ENCODE data around the gene ZFP69.
"Not testable (repeated sequence)": the region's sequence is repeated elsewhere in the genome, so short reads cannot be mapped to it uniquely, and the experiment has no call there.

ZFP69 gene

DNA sequence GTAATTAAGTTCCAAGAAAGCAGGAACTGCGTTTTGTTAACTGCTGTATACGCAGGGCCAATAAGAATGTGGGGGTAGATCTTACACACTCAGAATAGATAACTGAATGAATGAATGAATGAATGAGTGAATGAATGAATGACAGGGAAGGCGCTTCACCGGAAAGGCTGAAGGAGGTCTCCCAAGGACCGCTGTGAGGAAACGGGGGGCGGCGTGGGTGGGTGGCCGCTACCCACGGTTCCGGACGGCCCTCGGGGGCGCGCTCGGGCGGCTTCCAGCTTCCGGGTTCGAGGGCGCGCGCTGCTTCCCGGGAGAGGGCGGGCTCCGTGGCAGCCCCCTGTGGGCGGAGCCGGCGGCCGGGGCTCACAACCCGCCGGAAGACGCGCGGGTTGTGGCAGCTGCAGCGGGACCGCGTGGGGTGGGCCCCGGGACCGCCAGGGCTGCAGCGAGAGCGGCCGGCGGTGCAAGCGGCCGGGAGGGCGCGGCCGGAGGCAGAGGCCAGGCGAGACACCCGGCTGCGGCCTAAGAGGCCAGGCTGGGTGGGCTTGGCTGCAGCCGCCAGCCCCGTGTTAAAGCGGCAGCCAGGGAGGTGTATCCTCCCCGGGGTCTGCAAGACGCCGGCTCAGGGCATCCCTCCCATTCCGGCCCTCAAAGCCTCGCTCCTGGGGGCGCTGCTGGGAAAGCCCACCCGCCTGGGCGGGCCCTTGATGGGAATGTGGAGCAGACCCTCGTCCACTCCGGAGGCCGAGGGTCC, at the start of gene ZFP69:
Gene ZFP69 (plus strand): TSS at position 367 of the 754 bp plus-strand sequence. CDS start 2,072 bp downstream, outside the sequence.
- peak; percentile 72 for DNase-seq

- no peak for DNase-seq
Measured at GRCh38 chr1:40431385-40431784, 45.7 kb upstream of the ZFP69 start.

GRCh38 chr1:40432644-40433390, 44.3 kb upstream of the ZFP69 start:
- no peak for DNase-seq

- no peak for DNase-seq
Measured at GRCh38 chr1:40435471-40435870, 41.6 kb upstream of the ZFP69 start.

DNA sequence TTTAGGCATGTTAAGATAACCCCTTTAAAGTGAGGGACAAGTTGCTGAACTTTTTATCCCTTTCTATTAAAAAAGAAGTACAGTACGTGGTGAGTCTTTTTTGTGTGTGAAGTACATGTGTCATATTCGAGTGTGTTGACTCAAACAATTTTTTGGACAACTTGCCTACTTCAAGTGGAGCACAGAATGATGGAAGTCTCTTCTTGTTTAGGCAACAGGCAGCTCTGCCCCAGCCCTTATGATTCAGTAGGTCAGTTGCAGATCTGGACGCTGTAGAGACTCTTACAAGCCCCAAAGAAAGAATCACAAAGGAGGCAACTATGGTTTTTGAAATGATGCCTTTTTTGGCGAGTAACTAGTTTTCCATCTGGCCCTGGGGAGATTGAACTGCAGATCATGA, 41.2 kb upstream of the ZFP69 start:
- DNase-seq = no peak

- no peak for DNase-seq
Measured at GRCh38 chr1:40438391-40439015, 38.6 kb upstream of the ZFP69 start.

DNA sequence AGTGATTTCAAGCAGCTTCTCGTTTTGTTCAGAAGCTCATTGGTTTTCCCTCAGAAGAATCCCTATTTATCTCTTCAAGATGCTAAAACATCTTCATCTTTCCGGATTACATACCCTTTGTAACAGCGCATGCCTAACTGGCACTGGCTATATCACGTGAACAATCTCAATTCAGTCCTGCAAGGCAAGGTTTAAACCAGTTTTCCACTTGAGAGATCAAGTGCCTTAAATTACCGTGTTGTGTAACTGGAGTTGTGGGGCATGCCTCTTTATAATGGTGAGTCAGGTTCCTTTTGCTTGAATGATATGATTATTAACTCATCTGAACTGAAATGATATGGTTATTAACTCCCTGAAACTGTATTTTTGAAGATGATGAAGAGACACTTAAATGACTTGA, 37.8 kb upstream of the ZFP69 start:
- no peak for DNase-seq

DNA sequence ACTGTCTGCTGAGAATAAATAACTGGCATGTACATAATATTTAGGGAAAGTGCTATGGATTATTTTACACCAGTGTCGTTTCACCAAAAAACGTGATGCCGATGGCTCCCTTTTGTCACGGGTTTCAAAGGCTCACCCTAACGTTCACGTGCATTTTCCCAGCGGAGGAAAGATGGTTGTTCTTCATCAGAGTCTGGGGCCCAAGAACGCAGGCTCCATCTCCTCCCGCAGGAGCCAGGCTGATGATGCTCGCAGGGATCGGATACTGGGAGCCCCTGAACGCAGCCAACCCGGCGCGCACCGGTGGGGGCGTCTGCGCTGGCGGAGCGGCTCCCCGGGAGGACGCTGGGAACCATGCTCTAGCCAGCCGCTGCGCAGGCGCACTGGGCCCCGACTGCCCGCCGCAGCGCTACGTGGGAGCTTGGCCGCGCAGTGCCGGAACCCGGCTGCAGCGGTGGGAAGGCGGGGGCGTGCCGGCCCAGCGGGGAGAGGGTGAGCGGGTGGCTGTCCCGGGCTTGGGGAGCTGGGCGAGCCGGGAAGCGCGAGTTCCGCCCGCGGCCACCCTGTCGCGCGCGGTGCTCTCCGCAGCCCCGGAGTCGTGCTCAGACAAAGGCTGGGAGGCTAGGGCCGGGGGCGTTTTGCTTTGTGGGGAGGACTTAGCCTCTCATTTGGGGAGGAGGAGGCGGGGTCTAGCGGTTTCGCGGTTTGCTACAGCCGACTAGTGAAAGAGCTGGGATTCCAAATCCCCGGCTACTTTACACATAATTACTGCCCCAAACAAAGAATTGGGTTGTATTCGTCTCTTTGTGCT, 27.2 kb upstream of the ZFP69 start, which contains the start of gene ZFP69B:
Gene ZFP69B (plus strand): TSS at position 793 of the 811 bp plus-strand sequence. CDS start 486 bp downstream, outside the sequence.
- DNase-seq = peak; percentile 84

DNA sequence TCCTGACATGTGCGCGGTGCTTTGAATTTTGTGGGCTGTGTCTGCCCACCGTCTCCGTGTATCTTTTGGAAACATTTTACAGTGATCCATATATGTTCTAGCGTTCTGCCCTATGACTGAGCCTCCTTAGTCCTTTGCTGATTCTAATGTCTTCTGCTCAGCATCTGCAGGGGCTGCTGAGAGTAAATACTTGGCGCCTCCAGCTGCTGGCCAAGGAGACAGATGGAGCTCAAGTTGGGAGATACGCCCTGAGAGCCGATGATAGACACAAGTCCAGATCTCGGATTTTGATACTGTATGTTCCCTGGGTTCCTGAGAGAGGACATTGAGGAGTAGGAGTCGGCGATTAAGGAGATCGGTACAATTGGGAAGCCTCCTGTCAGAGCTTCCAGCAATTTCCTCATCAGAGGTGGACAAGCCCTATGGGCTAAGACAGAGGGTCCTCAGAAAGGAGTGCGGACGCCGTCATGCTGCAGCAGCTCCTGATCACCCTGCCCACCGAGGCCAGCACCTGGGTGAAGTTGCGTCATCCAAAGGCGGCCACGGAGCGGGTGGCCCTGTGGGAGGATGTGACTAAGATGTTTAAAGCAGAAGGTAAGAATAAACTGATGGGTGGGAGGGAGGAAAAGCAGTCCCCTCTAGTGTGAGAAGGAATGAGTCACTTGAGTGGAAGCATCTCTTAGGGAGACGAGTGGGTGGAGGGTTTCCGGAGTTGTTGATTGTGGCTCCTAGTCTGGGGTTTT, 26.4 kb upstream of the ZFP69 start:
- no peak for DNase-seq

DNA sequence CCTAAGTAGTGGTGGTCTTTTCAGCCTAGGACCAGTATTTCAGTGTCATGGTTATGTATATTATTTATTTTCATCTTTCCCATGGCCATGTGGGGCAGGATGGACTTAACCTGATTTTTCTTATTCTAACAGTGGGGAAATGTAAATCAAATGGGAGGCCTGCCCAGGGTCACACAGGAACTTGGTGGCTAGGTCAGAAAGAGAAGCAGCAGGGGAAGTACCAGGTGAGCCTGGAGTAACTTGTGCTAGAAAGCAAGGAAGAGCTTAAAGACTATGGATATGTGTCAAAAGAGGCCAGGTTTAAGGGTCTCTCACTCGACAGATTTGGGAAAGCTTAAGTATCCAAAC, 25.9 kb upstream of the ZFP69 start:
- DNase-seq = no peak

DNA sequence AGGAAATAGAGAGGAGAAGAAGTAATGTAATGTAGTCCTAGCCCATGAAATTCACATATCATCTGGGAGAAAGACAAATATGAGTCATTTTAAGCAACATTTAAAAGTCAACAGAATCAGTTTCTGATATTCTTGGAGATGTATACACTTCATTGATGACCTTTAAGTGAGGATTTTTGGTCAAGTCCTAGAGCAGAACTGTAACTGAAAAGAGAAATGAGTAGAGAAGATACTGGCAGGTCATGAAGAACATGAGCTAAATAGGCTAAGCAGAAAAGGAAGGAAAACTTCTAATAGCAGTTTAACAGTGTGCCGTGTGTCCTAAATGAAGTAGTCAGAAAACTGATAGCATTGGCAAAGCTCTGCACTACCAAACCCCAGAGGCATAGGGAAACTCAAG, 22.2 kb upstream of the ZFP69 start:
- DNase-seq = no peak

DNA sequence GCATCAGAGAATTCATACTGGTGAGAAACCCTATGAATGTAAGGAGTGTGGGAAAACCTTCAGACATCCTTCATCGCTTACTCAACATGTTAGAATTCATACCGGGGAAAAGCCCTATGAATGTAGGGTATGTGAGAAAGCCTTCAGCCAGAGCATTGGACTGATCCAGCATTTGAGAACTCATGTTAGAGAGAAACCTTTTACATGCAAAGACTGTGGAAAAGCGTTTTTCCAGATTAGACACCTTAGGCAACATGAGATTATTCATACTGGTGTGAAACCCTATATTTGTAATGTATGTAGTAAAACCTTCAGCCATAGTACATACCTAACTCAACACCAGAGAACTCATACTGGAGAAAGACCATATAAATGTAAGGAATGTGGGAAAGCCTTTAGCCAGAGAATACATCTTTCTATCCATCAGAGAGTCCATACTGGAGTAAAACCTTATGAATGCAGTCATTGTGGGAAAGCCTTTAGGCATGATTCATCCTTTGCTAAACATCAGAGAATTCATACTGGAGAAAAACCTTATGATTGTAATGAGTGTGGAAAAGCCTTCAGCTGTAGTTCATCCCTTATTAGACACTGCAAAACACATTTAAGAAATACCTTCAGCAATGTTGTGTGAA, 14.0 kb upstream of the ZFP69 start:
- DNase-seq = no peak

- DNase-seq = no peak
Measured at GRCh38 chr1:40469327-40469726, 7.8 kb upstream of the ZFP69 start.

- no peak for DNase-seq
Measured at GRCh38 chr1:40475268-40475667, 1.8 kb upstream of the ZFP69 start.

DNA sequence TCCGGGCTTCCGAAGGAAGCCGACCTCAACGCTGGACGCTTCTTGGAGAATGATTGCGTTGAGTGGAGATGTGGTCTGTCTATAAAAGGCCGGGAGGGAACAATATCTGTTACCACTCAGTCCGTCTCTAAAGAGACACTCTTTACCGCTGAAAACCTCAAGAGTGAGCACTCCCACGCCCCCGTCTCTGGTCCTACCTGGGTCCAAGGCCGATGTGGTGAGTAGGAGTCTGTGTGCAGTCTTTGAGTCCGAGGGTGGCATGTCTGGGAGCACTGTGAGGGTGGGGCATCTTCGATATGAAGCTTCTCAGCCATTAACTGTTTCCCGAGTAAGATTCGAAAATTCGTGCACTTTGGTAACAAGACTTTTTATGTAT, 576 bp downstream of the ZFP69 start:
- no peak for DNase-seq

DNA sequence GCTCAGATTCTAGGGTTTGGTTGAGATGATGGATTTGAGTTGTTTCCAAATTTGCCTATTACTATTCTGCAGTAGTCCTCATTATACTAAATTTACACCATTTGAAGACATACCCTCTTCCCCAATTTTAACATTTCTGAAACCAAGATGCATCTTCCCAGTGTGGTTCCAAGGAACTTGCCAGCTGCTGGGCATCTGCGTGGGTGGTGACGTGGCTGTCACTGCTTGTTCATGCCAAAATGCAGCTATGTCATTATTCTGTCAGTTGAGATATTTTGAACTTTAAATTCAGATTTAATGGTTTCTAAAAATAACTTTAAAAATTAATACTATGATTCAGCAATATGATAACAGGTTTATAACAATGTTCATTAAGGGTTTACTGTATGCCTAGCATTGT, 1.2 kb downstream of the ZFP69 start:
- DNase-seq = no peak

DNA sequence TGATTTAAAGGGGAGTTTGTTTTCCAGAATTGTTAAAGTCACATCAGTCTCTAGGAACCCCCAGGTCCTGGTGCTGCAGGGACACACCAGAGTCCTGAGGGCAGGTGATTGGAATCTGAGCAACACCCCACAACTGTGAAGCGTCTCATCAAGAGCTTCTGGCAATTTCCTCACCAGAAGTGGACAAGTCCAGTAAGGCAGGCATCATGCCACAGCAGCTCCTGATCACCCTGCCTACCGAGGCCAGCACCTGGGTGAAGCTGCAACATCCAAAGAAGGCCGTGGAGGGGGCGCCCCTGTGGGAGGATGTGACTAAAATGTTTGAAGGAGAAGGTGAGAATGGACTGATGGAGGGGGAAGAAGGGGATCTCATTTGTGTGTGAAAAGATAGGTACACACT, 2.1 kb downstream of the ZFP69 start:
- no peak for DNase-seq

- no peak for DNase-seq
Measured at GRCh38 chr1:40495315-40495903, 18.3 kb downstream of the ZFP69 start.

DNA sequence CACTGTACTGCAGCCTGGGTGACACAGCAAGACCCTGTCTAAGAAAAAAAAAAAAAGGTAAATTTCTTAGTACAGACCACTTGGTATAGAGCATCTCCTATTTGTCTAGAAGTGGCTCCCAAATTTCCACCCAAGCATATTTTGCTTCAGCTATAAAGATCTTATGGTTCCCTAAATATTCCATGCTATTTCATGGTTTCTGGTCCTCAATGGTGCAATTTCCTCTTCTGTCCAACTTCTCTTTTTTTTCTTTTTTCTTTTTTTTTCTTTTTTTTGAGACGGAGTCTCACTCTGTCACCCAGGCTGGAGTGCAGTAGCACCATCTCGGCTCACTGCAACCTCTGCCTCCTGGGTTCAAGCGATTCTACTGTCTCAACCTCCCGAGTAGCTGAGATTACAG, 25.6 kb downstream of the ZFP69 start:
- not testable (repeated sequence) for DNase-seq

- DNase-seq = no peak
Measured at GRCh38 chr1:40507973-40508372, 30.9 kb downstream of the ZFP69 start.
